ENCODE data around the gene COX8A. TPM values are rescaled to one million over a fixed set of nuclear protein-coding genes. Genes with fewer than 3 reads are reported as not detected.

COX8A gene
- total RNA-seq, 1 experiment from 2014 or later, result 461 TPM

GRCh38 chr11:64001484-64002420, 27.3 kb downstream of the COX8A start:
- no peak overlapping the region for H3K4me3 Mint-ChIP-seq (ENCODE audit: unreplicated experiment)
- H3K27me3 Mint-ChIP-seq (ENCODE audit: insufficient read depth, unreplicated experiment), result no peaks in the 10 kb centered on the region
- ChIA-PET POLR2A (interaction anchor here (0.7 to 1.8 kb wide), 2 partner anchors 14 to 283 kb away, joined by 3 to 6 read pairs; no protein-coding TSS in a partner anchor), CTCF (interaction anchor here (0.7 to 1.2 kb wide), 3 partner anchors 93 to 165 kb away, joined by 3 to 4 read pairs (median 4); no protein-coding TSS in a partner anchor)
- H3K9me3 Mint-ChIP-seq (ENCODE audit: unreplicated experiment), result no peaks in the 10 kb centered on the region
- H3K27ac Mint-ChIP-seq (ENCODE audit: low read depth, unreplicated experiment), result no peak overlapping the region
- intact Hi-C loops (cut with micrococcal nuclease), result no loop called here
- no TSS peak for BruUV-seq (replicated peaks)
- H3K4me1 Mint-ChIP-seq (ENCODE audit: insufficient read depth, unreplicated experiment), result no peaks in the 10 kb centered on the region
- DNase-seq (ENCODE audit: unreplicated experiment), result no peak
- H3K36me3 Mint-ChIP-seq (ENCODE audit: insufficient read depth, unreplicated experiment), result peaks cover 15% of the 10 kb centered on the region
- no peak for TF ChIP-seq CTCF (IDR thresholded peaks at IDR 0.05; ENCODE audit: unreplicated experiment)

- Mint-ChIP-seq H3K4me1 (ENCODE audit: insufficient read depth, unreplicated experiment) (peaks cover 7% of the 10 kb centered on the region), H3K27me3 (ENCODE audit: insufficient read depth, unreplicated experiment) (no peaks in the 10 kb centered on the region), H3K9me3 (ENCODE audit: unreplicated experiment) (no peaks in the 10 kb centered on the region), H3K36me3 (ENCODE audit: insufficient read depth, unreplicated experiment) (peaks cover 6% of the 10 kb centered on the region), H3K27ac (ENCODE audit: low read depth, unreplicated experiment) (no peak overlapping the region), H3K4me3 (ENCODE audit: unreplicated experiment) (no peak overlapping the region)
- no peak for DNase-seq (ENCODE audit: unreplicated experiment)
- intact Hi-C loops (cut with micrococcal nuclease), result no loop called here
- BruUV-seq (replicated peaks), result no TSS peak
- TF ChIP-seq CTCF (IDR thresholded peaks at IDR 0.05; ENCODE audit: unreplicated experiment), result no peak
- ChIA-PET CTCF (interaction anchor here (1.1 kb wide), 1 partner anchor 150 kb away, joined by 4 read pairs; no protein-coding TSS in a partner anchor), POLR2A (no interaction called here)
These were observed 29.6 kb downstream of the COX8A start for GRCh38 chr11:64003807-64004589.

- Mint-ChIP-seq H3K4me1 (ENCODE audit: insufficient read depth, unreplicated experiment) (peaks cover 7% of the 10 kb centered on the region), H3K36me3 (ENCODE audit: insufficient read depth, unreplicated experiment) (peaks cover 6% of the 10 kb centered on the region), H3K27me3 (ENCODE audit: insufficient read depth, unreplicated experiment) (no peaks in the 10 kb centered on the region), H3K27ac (ENCODE audit: low read depth, unreplicated experiment) (no peak overlapping the region), H3K9me3 (ENCODE audit: unreplicated experiment) (no peaks in the 10 kb centered on the region), H3K4me3 (ENCODE audit: unreplicated experiment) (no peak overlapping the region)
- no peak for TF ChIP-seq CTCF (IDR thresholded peaks at IDR 0.05; ENCODE audit: unreplicated experiment)
- intact Hi-C loops (cut with micrococcal nuclease), result no loop called here
- BruUV-seq (replicated peaks), result no TSS peak
- ChIA-PET CTCF (interaction anchor here (1.1 kb wide), 1 partner anchor 150 kb away, joined by 4 read pairs; no protein-coding TSS in a partner anchor), POLR2A (no interaction called here)
- DNase-seq (ENCODE audit: unreplicated experiment), result no peak
These were observed 30.2 kb downstream of the COX8A start for GRCh38 chr11:64004590-64004984.

- intact Hi-C loops (cut with micrococcal nuclease), result no loop called here
- Mint-ChIP-seq H3K36me3 (ENCODE audit: insufficient read depth, unreplicated experiment) (peaks cover 6% of the 10 kb centered on the region), H3K4me1 (ENCODE audit: insufficient read depth, unreplicated experiment) (peaks cover 7% of the 10 kb centered on the region), H3K9me3 (ENCODE audit: unreplicated experiment) (no peaks in the 10 kb centered on the region), H3K27me3 (ENCODE audit: insufficient read depth, unreplicated experiment) (no peaks in the 10 kb centered on the region), H3K4me3 (ENCODE audit: unreplicated experiment) (no peak overlapping the region), H3K27ac (ENCODE audit: low read depth, unreplicated experiment) (no peak overlapping the region)
- no peak for TF ChIP-seq CTCF (IDR thresholded peaks at IDR 0.05; ENCODE audit: unreplicated experiment)
- BruUV-seq (replicated peaks), result no TSS peak
- DNase-seq (ENCODE audit: unreplicated experiment), result no peak
- POLR2A ChIA-PET, result interaction anchor here (0.9 to 2.0 kb wide), 3 partner anchors 10 to 20 kb away, joined by 3 to 11 read pairs (median 3); no protein-coding TSS in a partner anchor
- CTCF ChIA-PET, result interaction anchor here (0.6 kb wide), 1 partner anchor 166 kb away, joined by 3 read pairs; no protein-coding TSS in a partner anchor
These were observed 31.3 kb downstream of the COX8A start for GRCh38 chr11:64005691-64006090.
